ENCODE measurements around the gene THSD4.

The THSD4 gene

DNA sequence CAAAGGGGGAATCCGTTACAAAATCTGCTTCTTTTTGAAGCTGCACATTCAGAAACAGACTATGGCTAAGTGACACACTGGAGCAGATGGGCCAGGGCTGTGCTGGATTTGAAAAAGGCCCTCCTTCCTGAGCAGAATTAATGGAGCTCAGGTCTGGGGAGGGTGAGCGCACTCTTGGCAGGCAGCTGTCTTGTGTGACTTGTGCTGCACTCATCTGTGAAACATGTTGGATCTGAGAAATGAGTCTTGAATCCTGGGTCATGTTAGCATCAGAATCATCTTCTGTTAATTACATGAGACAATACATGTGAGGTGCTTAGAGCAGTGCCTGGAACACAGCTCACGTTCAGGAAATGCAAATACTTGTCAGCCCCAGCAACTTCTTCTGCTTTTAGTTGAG lies 219.6 kb downstream of the THSD4 start:
- no peak for DNase-seq

DNA sequence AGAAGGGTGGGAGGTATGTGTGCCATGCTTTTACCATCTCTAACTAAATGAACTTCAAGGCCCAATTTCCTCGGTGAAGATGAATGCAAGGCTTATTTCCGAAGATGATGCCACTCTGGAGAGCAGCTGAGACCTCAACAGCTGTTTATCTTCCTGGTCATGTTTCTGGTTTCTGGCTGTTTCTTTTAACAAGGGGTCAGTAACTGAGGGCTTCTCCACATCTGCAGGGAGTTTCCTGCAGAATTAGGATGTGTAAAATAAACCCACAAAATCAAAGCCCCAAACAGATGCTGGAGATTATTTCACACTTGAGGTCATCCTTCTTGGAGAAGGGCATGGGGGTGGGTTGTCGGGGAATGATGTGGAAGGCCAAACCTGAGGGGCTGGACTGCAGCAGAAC lies 220.3 kb downstream of the THSD4 start:
- no peak for DNase-seq

DNA sequence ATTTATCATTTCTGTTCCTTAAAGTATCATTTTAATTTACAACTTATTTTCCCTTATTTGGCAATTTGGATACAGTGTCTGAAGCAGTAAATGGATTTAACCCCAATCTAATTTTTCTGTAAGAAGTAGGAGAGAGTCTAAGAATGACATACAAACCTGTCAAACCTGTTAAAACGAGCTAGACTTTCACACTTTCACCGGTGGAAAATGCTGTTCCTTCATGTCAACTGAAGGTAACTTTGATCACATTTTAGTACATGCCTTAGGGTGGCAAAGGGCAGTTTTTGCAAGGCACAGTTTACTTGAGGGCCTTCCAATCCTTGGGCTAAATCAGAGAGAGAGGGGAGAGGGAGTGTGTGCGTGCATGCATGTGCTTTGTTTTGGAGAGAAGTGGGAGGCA lies 221.4 kb downstream of the THSD4 start:
- DNase-seq = no peak

DNA sequence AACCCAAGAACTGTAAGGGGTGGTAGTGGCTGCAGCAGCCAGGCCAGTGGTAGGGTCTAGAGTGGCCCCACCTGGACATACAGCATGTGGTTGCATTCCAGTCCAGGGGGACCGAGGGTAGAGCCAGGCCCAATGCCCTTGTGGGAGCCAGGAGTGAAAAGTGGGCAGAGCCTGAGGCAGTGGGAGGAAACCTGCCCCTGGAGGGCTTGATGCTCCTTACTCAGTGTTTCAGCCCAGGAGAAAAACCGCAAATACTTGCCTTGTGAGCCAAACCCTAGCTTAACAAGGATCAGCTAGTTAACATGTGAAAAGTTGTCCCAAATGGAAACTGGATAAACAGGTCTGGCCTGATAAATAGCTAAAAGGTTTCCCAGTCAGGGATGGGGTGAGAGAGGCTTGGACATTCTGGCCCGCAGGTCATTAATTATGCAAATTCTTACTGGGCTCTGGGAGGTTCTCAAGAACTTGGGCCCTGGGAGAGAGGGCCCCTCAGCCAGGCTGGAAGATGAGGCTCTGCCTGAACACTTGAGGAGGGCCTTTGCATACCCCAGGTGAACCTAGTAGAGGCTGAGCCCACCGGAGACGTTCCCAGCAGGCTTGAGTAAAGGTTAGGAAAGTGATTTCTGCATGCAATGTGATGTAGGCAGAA lies 222.1 kb downstream of the THSD4 start:
- DNase-seq = no peak

DNA sequence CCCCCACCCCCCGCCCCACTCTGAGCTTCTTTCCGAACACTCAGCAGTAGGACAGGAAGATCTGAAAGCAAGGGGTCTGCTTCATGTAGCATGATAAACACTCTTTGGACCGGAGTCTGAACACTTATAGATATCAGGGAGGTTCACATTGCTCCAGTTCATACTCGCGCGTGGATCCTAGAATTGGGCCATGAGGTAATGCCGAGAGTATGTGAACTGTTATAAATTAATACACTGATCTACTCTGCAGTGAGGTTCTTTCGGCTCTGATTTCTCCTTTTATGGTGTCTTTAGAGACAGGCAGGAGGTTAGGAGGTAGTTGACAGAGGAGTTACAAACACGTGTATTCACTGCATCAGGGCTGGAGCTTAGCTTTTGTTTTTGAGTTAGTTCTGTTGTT lies 223.0 kb downstream of the THSD4 start:
- DNase-seq = no peak

DNA sequence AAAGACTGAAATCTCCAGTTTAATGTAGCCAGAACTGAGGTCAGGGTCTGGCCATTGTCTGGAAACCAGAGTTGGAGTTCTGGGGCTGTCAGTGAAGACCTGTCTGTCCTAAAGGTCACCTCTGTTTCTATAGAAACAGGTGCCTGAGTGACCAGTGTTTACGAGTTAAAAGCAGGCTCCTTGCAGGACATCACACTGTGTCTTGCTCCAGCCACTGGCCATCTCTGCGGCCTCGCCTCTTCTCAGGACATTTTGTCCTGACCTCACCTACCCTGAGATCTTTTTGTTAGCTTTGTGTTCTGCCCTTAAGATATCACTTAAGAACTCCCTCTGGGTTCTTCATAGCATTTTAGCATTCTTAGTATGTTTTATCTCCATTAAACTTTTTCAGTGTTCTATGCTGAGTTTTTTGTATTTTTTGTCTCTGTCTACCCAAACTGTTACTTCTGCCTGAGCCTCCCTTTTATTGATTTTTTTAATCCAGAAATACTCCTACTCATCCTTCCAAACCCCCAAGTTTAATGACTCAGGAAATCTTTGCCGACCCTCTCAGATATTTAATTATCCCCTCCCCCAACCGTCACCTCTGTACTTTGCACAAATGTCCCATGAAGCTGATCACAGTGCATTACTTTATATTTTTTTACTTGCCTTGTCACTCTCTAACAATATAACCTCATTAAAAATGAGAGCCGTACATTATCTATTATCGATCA lies 223.7 kb downstream of the THSD4 start:
- DNase-seq = no peak

DNA sequence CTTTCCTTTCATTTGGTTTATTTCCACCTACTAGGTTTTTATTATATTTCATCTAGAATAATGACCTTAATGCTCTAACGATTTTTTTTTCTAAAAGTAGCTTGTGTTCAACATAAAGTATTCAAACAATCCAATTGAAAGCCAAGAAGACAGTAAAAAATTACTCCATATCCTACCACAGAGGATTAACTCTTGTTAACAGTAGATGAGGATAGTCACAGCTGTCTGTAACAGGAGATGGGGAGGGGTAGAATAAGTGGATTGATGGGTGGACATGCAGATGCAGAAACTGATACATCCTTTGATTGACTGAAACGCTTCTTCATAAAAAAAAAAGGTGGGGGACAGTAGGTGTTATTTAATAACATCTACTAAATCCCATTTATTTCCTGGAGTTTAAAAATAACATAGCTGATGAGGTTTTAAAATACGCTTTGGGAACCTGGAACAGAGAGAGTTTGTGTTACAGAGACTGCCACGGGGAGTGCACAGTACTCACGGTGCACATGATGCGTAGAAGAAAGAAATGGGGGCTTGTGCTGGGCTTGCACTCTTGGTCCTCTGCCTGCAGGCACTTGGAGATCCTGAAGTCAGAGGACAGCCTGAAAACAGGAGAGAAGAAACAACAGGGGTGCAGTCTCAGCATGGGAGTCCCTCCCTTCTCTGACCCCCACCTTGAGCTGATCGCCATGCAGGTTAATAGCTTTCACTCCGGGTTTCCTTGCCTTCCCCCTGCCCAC lies 226.7 kb downstream of the THSD4 start:
- DNase-seq = no peak

DNA sequence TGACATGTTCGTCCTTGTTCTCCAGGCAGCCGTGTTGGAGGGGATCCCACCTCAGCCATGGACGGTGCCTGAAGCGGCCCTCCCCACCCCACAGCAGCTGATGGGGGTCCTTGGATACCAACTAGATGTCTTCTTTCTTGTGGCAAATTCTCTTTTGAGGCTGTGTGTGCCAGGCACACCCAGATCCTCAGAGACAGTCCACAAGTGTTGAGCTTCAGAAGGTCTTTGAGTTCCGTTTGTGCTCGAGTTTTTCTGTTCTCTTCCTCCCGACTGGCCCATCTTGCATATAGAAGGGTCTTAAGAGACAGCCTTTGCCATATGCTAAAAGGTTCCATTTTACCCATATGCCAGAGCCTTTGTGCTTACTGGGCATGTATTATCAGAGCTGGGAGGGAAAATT lies 227.4 kb downstream of the THSD4 start:
- DNase-seq = no peak

DNA sequence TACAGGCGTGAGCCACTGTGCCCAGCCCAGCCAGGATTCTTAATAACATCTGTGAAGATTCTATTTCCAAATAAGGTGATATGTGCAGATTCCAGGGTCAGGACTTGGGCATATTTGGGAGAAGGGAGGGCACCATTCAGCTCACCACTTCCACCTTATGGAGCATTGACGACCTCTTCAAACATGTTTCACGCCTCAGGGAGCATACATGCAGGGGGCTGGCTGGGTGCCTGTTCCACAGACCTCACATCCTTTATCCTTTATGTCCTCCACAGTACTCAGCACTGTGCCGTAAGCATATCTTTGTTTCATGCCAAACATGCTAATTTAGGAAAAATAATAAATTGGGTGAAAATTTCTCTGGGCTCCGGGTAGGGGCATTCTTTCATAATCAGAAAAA lies 229.0 kb downstream of the THSD4 start:
- no peak for DNase-seq

DNA sequence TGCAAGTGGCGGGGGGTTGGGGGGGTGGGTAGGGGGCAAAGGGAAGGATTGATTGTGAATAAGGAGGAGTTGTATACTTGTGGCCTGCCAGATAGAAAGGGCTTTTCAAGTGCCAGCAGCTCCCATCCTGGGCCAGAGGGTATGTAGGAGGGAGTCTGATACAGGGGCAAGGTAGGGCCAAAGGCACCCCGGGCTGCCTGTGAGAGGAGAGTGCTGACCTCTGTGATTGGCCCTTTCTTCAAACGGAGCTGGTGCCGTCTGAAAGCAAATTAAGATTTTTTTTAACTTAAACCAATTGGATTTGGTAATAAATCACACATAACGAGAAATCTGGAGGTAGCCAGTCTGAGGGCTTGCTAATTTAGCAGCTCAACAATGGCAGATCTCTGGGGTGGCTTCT lies 229.9 kb downstream of the THSD4 start:
- DNase-seq = no peak

DNA sequence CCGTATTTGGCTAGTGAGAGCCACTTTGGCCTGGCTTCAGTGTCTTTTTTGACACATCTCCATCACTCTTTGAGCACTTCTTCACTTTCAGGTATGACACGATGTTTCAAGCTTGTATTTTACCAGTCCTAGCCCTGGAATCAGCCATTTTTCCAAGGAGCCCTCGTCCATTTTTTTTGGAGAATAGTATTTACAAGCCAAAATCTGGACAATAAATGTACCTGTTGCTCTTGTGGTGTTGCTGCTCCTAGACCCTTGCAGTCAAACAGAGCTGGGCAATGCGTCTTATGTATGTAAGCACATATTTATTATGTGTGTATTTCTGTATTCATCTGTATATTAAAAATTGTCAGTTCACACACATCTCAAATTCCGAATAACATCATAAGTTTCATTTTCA lies 231.2 kb downstream of the THSD4 start:
- DNase-seq = no peak

DNA sequence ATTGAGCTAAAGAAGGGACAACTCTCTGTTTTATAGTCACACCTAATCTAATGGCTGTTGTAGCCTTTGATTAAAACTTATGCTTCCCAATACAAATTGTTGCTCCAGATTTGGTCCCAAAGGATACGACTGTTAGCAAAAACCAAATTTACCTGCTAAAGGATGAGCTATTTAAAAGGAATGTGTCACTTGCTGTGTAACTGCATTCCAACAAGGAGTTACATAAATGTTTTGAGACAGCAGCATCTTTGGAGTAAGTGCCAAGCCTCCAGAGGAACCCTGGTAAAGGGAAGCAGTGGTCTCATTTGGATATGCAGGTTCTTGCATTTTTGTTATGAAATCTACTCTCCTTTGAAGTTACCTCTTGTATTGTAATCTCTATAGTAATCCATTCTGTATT lies 233.3 kb downstream of the THSD4 start:
- no peak for DNase-seq

DNA sequence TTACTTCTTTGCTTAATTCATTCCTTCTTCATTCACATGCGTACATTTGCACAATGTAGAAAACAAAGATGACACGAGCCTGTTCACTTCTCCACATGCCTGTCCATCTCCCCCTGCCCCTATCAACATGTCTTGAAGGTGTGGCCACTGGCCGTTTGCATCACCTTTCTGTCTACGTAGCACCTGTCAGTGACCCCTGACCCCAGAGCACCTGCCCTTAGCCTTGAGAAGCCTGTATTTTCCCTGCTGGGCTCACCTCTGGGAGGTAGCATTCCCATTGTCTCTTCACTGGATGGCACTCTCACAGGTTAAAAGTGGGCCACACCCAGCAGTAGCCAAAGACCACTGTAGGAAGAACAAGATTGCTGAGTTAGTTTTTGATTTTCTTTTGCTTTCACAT lies 234.1 kb downstream of the THSD4 start:
- no peak for DNase-seq

DNA sequence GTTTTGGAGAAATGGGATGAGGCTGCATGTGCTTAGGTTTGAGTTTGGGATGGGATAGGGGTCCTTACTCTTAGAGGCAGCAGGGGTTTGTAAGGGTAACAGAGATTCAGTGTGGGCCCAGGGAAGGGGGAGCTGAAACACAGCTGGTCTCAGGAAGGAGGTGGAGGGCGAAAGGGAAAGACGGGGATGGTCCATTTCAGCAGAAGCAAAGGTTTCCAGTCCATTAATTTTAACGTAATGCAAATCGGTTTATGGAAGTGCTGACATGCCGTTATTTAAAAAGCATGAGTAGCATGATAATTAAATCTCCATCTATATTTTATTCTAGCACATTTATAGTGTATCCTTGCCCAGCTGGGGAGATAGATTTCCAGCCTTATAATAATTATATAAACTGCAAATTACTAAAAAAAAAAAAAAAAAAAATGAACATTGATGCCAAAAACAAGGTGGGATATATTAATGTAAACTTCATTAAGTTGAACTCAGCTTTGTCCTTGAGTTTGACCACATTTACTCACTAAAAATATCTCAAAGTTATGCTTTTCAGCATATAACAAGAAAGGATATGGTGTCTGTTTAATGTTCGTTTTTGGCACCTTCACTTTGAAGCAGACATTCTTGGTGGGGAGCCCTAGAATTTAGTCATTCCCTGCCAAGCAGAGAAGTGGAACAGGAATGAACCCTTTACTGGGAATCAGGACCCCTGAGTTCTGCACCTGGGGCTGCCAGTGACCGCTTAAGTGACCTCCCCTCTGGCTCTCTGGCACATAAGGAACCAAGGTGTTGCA lies 234.7 kb downstream of the THSD4 start:
- DNase-seq = peak; percentile 22

DNA sequence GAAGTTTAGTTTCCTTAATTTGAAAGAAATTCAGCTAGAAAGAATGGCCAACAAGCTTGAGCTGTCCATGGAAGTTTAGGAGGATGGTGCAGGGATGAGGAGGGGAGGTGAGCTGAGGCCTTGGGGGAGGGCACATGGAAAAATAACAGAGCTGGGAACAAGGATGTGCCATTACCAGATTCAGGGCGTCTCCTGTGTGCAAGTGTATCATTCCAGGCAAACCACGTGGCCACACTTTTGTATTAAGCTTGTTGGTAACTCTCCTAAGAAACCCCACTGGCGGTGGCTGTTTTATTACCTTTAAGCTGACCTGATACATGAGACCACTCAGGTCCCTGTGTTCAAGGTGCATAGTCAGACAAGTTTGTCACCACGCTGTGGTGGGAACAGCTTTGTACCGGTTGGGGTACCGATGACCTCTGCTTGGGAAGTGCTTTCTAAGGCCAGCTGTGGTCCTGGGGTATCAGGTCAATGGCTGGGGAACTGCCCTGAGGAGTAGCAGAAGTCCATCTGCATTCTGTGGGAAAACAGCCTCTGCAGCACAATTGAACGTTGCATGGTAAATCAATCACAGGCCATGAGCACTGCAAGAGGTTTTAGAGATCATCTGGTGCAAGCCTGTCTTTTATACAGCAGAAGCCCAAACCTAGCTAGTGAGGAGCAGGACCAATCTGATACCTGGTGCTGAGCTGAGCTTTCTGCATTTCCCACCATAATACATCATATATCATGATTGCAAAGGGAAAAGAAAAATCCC lies 235.5 kb downstream of the THSD4 start:
- DNase-seq = no peak

DNA sequence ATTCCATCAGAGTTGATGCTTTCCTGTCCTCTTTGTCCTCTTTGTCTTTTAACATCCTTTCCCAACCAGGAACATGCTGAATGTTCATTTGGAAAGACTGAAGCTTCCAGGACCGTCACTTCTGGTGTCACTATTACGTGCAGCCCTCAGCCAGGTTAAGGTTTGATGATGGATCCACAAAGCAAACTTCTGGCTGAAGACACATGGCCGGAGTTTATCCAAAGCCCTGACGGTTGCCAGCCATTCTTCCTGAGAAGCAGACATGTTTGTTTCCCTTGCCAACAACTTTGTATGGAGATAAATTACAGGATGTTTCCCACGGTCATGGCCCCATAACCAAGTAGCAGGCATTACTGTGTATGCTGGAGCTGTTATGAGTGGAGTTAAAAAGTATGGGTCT lies 236.9 kb downstream of the THSD4 start:
- no peak for DNase-seq

DNA sequence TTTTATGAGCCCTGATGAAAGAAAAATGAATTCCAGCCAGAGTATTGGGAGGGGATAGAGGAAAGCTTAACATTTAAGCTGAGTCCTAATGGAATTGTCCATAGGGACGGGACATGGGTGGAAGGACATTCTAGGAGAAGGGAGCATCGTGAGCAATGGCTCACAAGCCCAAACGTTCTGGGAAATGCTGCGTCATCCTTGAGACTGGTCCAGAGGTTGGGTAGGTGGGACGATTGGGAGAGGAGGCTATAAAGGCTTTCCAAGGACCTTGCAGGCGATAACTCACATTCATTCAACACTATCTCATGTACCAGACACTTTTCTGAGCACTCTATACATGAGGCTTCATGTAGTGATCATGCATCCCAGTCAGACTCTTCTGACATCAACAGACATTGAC lies 237.5 kb downstream of the THSD4 start:
- no peak for DNase-seq

DNA sequence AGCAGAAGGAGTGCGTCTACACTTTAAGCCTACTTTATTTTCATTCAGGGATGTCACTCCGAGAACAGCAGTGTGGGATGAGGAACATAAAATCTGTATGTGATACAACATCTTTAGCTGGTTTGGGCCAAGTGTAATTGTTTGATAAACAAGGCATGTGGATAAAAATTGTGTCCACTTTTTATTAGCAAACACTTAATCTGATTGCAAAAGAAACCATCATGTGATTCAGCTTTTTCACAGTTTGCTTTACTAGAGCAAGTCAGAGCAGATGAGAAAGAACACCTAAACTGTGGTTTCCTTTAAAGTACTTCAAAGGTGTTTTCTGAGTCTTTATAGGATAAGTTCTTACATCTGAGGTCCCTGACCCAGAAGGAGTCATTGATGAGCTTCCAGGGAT lies 237.9 kb downstream of the THSD4 start:
- DNase-seq = no peak

DNA sequence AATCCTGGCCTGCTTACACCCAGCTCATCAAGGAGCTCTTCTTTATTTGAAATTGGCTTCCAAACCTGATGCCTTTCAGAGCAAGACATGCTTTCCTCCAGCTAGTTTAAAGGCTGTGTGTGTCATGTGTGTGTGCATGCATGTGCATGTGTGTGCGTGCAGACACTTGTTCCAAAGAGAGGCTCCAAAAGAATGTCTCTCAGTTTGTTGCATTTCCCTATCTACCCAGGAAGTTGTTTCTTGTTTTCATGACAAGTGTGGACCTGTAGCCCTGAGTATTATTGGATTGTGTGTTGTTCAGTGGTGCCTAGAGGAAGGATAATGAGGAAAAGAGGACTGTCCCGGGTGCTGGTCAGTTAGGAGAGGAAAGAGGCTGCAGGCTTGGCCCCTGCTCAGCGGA lies 240.0 kb downstream of the THSD4 start:
- DNase-seq = no peak

DNA sequence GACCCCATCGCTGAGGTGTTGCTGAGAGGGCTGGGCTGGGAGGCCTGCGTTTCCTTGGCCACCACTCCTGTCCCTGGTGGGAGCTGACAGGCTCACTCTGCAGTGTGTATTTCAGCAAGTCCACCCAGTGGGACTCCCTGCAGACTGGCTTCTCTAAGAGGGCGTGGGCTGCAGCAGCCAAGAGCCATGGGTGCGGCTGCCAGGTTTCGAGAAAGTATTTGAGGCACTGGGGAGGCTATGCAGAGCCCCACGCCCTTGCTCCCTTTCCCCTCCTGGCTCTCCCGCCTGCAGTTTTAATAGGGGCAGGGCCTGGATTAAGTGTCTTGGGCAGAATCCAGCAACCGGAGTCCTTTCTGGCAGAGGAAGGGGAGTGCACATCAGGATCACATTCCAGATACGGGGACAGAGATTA lies 242.1 kb downstream of the THSD4 start:
- no peak for DNase-seq

DNA sequence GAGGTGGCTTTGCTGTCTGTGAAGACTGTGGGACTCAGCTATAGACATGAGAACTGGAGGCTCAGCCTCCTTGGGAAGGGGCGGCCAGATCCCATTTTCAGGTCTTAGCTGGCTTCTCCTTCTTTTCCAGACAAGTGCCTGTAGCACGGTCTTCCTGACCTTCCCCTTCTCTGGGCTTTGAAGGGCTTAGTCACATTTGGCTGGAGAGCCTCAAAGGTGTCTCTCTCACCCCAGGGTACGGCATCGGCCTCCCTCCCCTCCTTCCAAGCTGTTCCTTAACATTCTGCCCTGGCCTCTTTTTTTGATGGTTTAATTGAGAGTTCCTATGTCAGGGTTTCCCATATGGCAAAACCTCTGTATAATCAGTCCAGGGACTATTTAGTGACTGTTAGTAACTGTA lies 242.7 kb downstream of the THSD4 start:
- DNase-seq = no peak

DNA sequence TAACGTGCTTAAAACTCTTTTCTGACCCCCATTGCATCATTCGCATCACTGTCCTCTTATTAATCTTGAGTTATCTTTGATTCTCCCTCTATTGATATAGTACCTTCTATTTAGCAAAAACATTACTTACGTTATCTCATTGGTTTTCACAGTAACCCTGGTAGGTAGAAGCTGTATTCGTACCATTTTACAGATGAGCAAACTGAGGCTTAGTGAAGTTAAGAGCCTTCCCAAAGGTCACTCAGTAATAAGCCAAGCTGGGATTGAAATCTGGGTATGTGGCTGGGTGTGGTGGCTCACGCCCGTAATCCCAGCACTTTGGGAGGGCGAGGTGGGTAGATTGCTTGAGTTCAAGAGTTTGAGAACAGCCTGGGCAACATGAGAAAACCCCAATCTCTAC lies 244.0 kb downstream of the THSD4 start:
- no peak for DNase-seq

DNA sequence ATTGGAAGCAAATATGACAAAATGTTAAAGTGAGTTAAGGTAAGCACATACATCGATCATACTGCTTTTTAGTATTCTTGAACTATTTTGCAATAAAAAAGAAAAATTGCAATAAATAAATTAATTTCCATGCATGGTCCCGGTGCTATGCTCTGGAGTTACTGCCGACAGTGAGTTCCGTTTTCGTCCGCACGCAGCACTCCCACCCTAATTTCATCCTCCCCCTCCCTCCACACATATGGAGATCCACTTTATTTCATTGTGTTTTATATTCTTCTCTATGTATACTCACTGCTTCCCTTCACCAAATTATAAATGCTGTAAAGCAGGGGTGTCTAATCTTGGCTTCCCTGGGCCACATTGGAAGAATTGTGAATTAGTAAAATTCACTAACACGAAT lies 247.3 kb downstream of the THSD4 start:
- no peak for DNase-seq

Data from NCI-H69 (cell line).